Small intestine (tissue), 7 donors: ENCODE results near the gene TENM3. TPM values are rescaled to one million over a fixed set of nuclear protein-coding genes. Genes with fewer than 3 reads are reported as not detected.

Experiments
- DNase-seq, 2 donors: peaks; one replicate each; pipeline versions ENCODE4 v3.0.0 to v3.0.0-alpha.2; 2013
- FAIRE-seq: peaks from 2 replicates; lab custom pipeline; 2012; peaks lifted over from hg19 to GRCh38; lab: Jason Lieb, UNC
- H3K27ac ChIP-seq, 3 donors: one replicate each; pipeline ENCODE4 v1.5.1; 2013; ENCODE audit warnings: low read length in 2 of 3, mild to moderate bottlenecking in 2 of 3, control low read depth in 1 of 3, inconsistent platforms in 1 of 3, low read depth in 1 of 3, moderate library complexity in 1 of 3
- H3K27me3 ChIP-seq, 3 donors: one replicate each; pipeline ENCODE4 v1.6.1; 2013; ENCODE audit warnings: low read length in 3 of 3, inconsistent platforms in 1 of 3; ENCODE audit not compliant: control insufficient read depth in 3 of 3, insufficient read depth in 3 of 3
- H3K36me3 ChIP-seq, 3 donors: one replicate each; pipeline ENCODE4 v1.6.1; 2013; ENCODE audit warnings: low read length in 3 of 3, inconsistent platforms in 1 of 3, low read depth in 1 of 3, mild to moderate bottlenecking in 1 of 3, moderate library complexity in 1 of 3; ENCODE audit not compliant: control insufficient read depth in 3 of 3, insufficient read depth in 2 of 3
- H3K4me1 ChIP-seq, 3 donors: one replicate each; pipeline ENCODE4 v1.6.1; 2013; ENCODE audit warnings: low read length in 2 of 3, inconsistent platforms in 1 of 3, low read depth in 1 of 3, mild to moderate bottlenecking in 1 of 3, moderate library complexity in 1 of 3; ENCODE audit not compliant: control insufficient read depth in 3 of 3, insufficient read depth in 2 of 3
- H3K4me3 ChIP-seq, 3 donors: one replicate each; pipeline ENCODE4 v1.5.1; 2013; ENCODE audit warnings: low read length in 3 of 3, control low read depth in 1 of 3, inconsistent platforms in 1 of 3, low read depth in 1 of 3, mild to moderate bottlenecking in 1 of 3, moderate library complexity in 1 of 3
- H3K9me3 ChIP-seq, 2 donors: one replicate each; pipeline ENCODE4 v1.6.1; 2013; ENCODE audit warnings: low read depth in 1 of 2, low read length in 1 of 2; ENCODE audit not compliant: control insufficient read depth in 2 of 2, insufficient read depth in 1 of 2
- WGBS, 3 donors: extraction: QIAGEN DNeasy Blood & Tissue Kit; methylation state at CpG; one replicate each; pipeline ENCODE4 v1.1.7; 2013; 5-methylcytosine and 5-hydroxymethylcytosine counted together
- polyA plus RNA-seq, 4 donors: library from polyadenylated mRNA; stranded (reverse) in 3 of 4; unstranded in 1 of 4; fragments of 200-250 nt in 3 of 4; fragments of 120-200 nt in 1 of 4; gene quantifications; one replicate each; pipeline versions ENCODE4 v1.2.1 to v1.2.3, GENCODE V29; 2013
- donor health status: healthy with polysubstance abuse.
- donor health status: control.
- donor health status: control.
- donor health status: Bipolar disorder and iron deficiency.
- donor health status: healthy.

The TENM3 gene
- polyA plus RNA-seq, 4 donors, result 0.45 to 4.5 (median 1.1) TPM

DNA sequence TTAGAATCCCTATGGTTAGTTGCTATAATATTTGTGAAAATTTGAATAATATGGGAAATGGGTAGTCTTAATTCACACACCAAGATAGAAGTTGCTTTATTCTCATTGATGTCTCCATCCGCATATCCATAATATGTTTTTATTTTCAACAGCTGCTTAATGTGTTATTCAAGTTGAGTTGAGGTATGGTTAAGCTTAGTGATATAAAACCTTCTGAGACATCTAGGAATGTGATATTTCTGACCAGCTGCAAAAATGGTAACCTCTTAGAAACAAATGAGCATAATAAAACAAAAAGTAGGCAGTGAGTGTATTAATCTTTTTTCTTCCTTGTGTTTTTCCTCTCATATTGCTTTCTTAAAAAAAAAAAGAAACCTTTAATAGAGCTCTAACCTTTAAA is 172.9 kb downstream of the TENM3 start:
- no peak for FAIRE-seq
- 93 to 97% (median 94%) methylated on average over 1 of the region's 1 CpG for WGBS, 3 donors

DNA sequence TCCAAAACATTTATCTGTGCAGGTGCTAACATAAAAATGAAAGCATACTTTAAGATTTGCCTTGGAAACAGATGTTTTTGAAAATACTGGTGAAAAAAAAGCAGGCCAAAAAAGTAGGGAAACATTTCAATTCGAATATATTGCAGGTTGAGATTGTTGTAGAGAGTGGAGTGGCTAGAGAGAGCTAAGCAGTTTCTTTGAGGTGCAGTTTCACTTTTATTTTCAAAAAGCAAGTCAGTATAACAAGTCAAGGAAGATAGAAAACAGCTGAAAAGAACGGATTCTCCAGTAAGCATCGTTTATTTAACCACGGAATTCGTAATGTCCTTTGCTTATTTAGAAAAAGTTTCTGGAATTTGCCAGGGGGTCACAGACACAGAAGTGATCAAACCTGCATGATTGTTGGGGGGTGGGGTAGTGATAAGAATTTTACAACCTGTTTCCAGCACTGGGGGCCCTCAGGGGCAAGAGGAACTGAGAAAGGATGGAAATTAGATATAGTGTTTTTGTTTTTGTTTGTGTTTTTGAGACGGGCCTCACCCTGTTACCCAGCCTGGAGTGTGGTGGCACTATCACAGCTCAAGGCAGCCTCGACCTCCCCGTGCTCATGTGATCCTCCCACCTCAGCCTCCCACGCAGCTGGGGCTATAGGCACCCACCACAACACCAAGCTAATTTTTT is 175.0 kb downstream of the TENM3 start:
- H3K4me3 ChIP-seq, result no peak overlapping the region
- no peak for FAIRE-seq
- no peak for DNase-seq
- no peaks in the 10 kb centered on the region for H3K27me3 ChIP-seq
- H3K9me3 ChIP-seq, result peaks cover 0 to 5% of the 10 kb centered on the region in 2 donors
- no peaks in the 10 kb centered on the region for H3K36me3 ChIP-seq
- no peak overlapping the region for H3K27ac ChIP-seq
- WGBS, 3 donors, result 50 to 57% (median 54%) methylated on average over 9 of the region's 9 CpGs
- no peaks in the 10 kb centered on the region for H3K4me1 ChIP-seq

More for the DNA sequence above, 172.9 kb downstream of the TENM3 start:
- Histone ChIP-seq H3K4me1 (no peaks in the 10 kb centered on the region), H3K4me3 (no peak overlapping the region), H3K9me3 (peaks cover 0 to 8% of the 10 kb centered on the region in 2 donors), H3K27me3 (no peaks in the 10 kb centered on the region), H3K36me3 (no peaks in the 10 kb centered on the region), H3K27ac (no peak overlapping the region)
- no peak for DNase-seq

DNA sequence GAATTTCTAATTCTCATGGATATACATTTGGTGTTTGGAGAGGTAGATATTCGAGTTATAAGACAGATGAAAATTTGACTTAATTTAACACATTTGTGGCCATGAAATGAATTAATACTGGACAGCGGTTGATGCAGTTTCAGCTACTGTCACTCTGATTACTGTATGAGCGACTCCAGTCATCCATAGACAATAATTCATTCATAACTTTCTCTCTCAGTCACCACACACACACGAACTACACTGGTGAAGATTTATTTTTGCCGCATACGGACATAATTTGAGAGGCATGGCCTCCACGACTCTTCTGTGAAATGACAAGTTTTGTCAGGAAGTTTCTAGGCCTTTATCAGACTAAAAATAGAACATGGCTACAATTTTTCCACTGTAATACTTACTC is 177.0 kb downstream of the TENM3 start:
- Histone ChIP-seq H3K9me3 (no peaks in the 10 kb centered on the region), H3K27ac (no peak overlapping the region), H3K36me3 (no peaks in the 10 kb centered on the region), H3K27me3 (no peaks in the 10 kb centered on the region), H3K4me3 (no peak overlapping the region), H3K4me1 (no peaks in the 10 kb centered on the region)
- DNase-seq (no peak), FAIRE-seq (no peak)
- WGBS, 3 donors, result 80 to 82% (median 81%) methylated on average over 7 of the region's 7 CpGs

GRCh38 chr4:182421753-182422152 is 178.6 kb downstream of the TENM3 start:
- FAIRE-seq (no peak), DNase-seq (no peak)
- H3K36me3 ChIP-seq, result no peaks in the 10 kb centered on the region
- no peak overlapping the region for H3K27ac ChIP-seq
- 79 to 87% (median 87%) methylated on average over 5 of the region's 5 CpGs for WGBS, 3 donors
- no peaks in the 10 kb centered on the region for H3K27me3 ChIP-seq
- no peaks in the 10 kb centered on the region for H3K9me3 ChIP-seq
- no peaks in the 10 kb centered on the region for H3K4me1 ChIP-seq
- H3K4me3 ChIP-seq, result no peak overlapping the region

GRCh38 chr4:182425302-182425701 is 182.1 kb downstream of the TENM3 start:
- H3K27ac ChIP-seq, result no peak overlapping the region
- FAIRE-seq (no peak), DNase-seq (no peak)
- WGBS, 3 donors, result 83 to 95% (median 85%) methylated on average over 2 of the region's 2 CpGs
- no peaks in the 10 kb centered on the region for H3K36me3 ChIP-seq
- H3K4me1 ChIP-seq, result no peaks in the 10 kb centered on the region
- H3K27me3 ChIP-seq, result no peaks in the 10 kb centered on the region
- no peak overlapping the region for H3K4me3 ChIP-seq
- no peaks in the 10 kb centered on the region for H3K9me3 ChIP-seq

GRCh38 chr4:182426901-182427300 is 183.7 kb downstream of the TENM3 start:
- 39 to 47% (median 44%) methylated on average over 1 of the region's 1 CpG for WGBS, 3 donors
- Histone ChIP-seq H3K9me3 (no peaks in the 10 kb centered on the region), H3K4me1 (no peaks in the 10 kb centered on the region), H3K27me3 (no peaks in the 10 kb centered on the region), H3K36me3 (no peaks in the 10 kb centered on the region), H3K4me3 (no peak overlapping the region), H3K27ac (no peak overlapping the region)
- FAIRE-seq (no peak), DNase-seq (no peak)

DNA sequence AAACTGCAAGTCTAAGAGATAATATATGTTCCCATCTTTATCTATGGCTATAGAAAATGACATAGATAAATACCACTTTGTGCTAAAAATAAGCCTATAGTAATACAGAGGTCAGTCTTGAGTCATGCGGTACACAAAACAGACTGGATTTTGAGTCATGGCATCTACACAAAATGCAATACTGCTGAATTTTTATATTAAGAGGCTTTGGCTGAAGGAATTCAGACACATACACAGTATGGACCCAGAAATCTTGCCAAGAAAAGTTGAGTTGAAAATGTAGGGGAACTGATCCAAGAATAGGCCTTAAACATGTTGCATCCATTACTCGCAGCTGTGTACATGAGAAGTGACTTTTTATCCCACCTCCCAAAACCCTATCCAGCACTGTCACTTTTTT is 184.4 kb downstream of the TENM3 start:
- Histone ChIP-seq H3K4me3 (no peak overlapping the region), H3K9me3 (no peaks in the 10 kb centered on the region), H3K27me3 (no peaks in the 10 kb centered on the region), H3K4me1 (no peaks in the 10 kb centered on the region), H3K36me3 (no peaks in the 10 kb centered on the region), H3K27ac (no peak overlapping the region)
- WGBS, 3 donors, result 82 to 94% (median 93%) methylated on average over 2 of the region's 2 CpGs
- FAIRE-seq (no peak), DNase-seq (no peak)

GRCh38 chr4:182429896-182430295 is 186.7 kb downstream of the TENM3 start:
- no peaks in the 10 kb centered on the region for H3K36me3 ChIP-seq
- no peaks in the 10 kb centered on the region for H3K4me1 ChIP-seq
- peaks cover 0 to 2% (median 0%) of the 10 kb centered on the region in 3 donors for H3K27me3 ChIP-seq
- WGBS, 3 donors, result 80 to 93% (median 80%) methylated on average over 8 of the region's 8 CpGs
- no peak overlapping the region for H3K4me3 ChIP-seq
- H3K27ac ChIP-seq, result no peak overlapping the region
- DNase-seq (no peak), FAIRE-seq (no peak)
- no peaks in the 10 kb centered on the region for H3K9me3 ChIP-seq

DNA sequence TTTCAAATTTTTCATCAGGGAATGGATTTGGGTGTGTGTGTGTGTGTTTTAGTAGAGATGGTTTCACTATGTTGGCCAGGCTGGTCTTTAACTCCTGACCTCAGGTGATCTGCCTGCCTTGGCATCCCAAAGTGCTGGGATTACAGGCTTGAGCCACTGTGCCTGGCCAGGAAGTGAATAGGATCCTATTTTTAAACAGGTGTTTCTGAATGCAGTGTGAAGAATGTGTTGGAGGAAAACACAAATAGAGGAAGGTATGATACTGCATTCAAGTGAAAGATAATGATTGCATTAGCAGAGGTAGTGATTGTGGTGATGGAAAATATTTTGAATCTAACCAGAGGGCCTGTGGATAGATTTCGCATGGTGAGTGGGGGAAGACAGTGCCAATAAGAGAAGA is 189.6 kb downstream of the TENM3 start:
- no peak for DNase-seq
- Histone ChIP-seq H3K27ac (no peak overlapping the region), H3K4me1 (no peaks in the 10 kb centered on the region), H3K4me3 (no peak overlapping the region), H3K36me3 (no peaks in the 10 kb centered on the region), H3K27me3 (peaks cover 0 to 2% (median 0%) of the 10 kb centered on the region in 3 donors), H3K9me3 (no peaks in the 10 kb centered on the region)
- no peak for FAIRE-seq
- WGBS, 3 donors, result 80 to 90% (median 87%) methylated on average over 1 of the region's 1 CpG
